ENCODE data around the gene FARP2. TPM values are rescaled to one million over a fixed set of nuclear protein-coding genes. Genes with fewer than 3 reads are reported as not detected.
"Not testable (repeated sequence)": the region's sequence is repeated elsewhere in the genome, so short reads cannot be mapped to it uniquely, and the experiment has no call there.

Gene FARP2
- total RNA-seq, 2 donors from 2014 or later, result 48.1 to 67.4 TPM

GRCh38 chr2:241386519-241386918 lies 30.4 kb downstream of the FARP2 start:
- no peak for TF ChIP-seq CTCF (IDR thresholded peaks at IDR 0.05)
- no peaks in the 10 kb centered on the region for H3K36me3 ChIP-seq
- H3K27me3 ChIP-seq (replicated peaks; ENCODE audit: insufficient read depth), result no peaks in the 10 kb centered on the region
- no peak for ATAC-seq (ENCODE audit: insufficient number of reproducible peaks, low FRiP score, low read depth)
- DNase-seq (ENCODE audit: low spot score), result no peak
- no peak overlapping the region for H3K4me3 ChIP-seq
- H3K4me1 ChIP-seq (ENCODE audit: control insufficient read depth in 1 of 2, low read depth in 2 of 2), result peaks cover 20 to 31% of the 10 kb centered on the region in 2 donors
- no peak overlapping the region for H3K27ac ChIP-seq
- H3K9me3 ChIP-seq, result no peaks in the 10 kb centered on the region

GRCh38 chr2:241389697-241390096 lies 33.6 kb downstream of the FARP2 start:
- H3K4me1 ChIP-seq (ENCODE audit: control insufficient read depth in 1 of 2, low read depth in 2 of 2), result peaks cover 0 to 3% of the 10 kb centered on the region in 2 donors
- no peaks in the 10 kb centered on the region for H3K27me3 ChIP-seq (replicated peaks; ENCODE audit: insufficient read depth)
- no peak overlapping the region for H3K27ac ChIP-seq
- DNase-seq (ENCODE audit: low spot score) (no peak), ATAC-seq (ENCODE audit: insufficient number of reproducible peaks, low FRiP score, low read depth) (no peak)
- no peak for TF ChIP-seq CTCF (IDR thresholded peaks at IDR 0.05)
- H3K4me3 ChIP-seq, result no peak overlapping the region
- no peaks in the 10 kb centered on the region for H3K9me3 ChIP-seq
- no peaks in the 10 kb centered on the region for H3K36me3 ChIP-seq

- Histone ChIP-seq H3K27me3 (replicated peaks; ENCODE audit: insufficient read depth) (no peaks in the 10 kb centered on the region), H3K4me3 (no peak overlapping the region), H3K36me3 (no peaks in the 10 kb centered on the region), H3K9me3 (no peaks in the 10 kb centered on the region), H3K27ac (no peak overlapping the region), H3K4me1 (ENCODE audit: control insufficient read depth in 1 of 2, low read depth in 2 of 2) (peaks cover 0 to 3% of the 10 kb centered on the region in 2 donors)
- ATAC-seq (ENCODE audit: insufficient number of reproducible peaks, low FRiP score, low read depth) (no peak), DNase-seq (ENCODE audit: low spot score) (no peak)
- no peak for TF ChIP-seq CTCF (IDR thresholded peaks at IDR 0.05)
Measured at GRCh38 chr2:241390301-241391206, 34.5 kb downstream of the FARP2 start.

GRCh38 chr2:241391892-241392665 lies 36.0 kb downstream of the FARP2 start:
- Histone ChIP-seq H3K4me1 (ENCODE audit: control insufficient read depth in 1 of 2, low read depth in 2 of 2) (peaks cover 0 to 3% of the 10 kb centered on the region in 2 donors), H3K9me3 (no peaks in the 10 kb centered on the region), H3K4me3 (no peak overlapping the region), H3K27me3 (replicated peaks; ENCODE audit: insufficient read depth) (no peaks in the 10 kb centered on the region), H3K27ac (no peak overlapping the region), H3K36me3 (no peaks in the 10 kb centered on the region)
- no peak for ATAC-seq (ENCODE audit: insufficient number of reproducible peaks, low FRiP score, low read depth)
- TF ChIP-seq CTCF (IDR thresholded peaks at IDR 0.05), result peak; percentile 40
- no peak for DNase-seq (ENCODE audit: low spot score)

- not testable (repeated sequence) for H3K9me3 ChIP-seq; ATAC-seq (ENCODE audit: insufficient number of reproducible peaks, low FRiP score, low read depth); H3K4me1 ChIP-seq (ENCODE audit: control insufficient read depth in 1 of 2, low read depth in 2 of 2); DNase-seq (ENCODE audit: low spot score); H3K4me3 ChIP-seq; H3K36me3 ChIP-seq; H3K27me3 ChIP-seq (replicated peaks; ENCODE audit: insufficient read depth); H3K27ac ChIP-seq
Measured at GRCh38 chr2:241392753-241393152, 36.7 kb downstream of the FARP2 start.
